H1 (cell line): Measurements from ENCODE around the gene NR0B2. TPM values are rescaled to one million over a fixed set of nuclear protein-coding genes. Genes with fewer than 3 reads are reported as not detected.

Experiments used
- CTCF ChIA-PET: fragments of 300-600 bp; sonication (Branson Sonifier 250); formaldehyde crosslinking; loops from one replicate; lab custom pipeline; 2021; ENCODE audit not compliant: partially characterized antibody; lab: Charles Lee
- POLR2A ChIA-PET: fragments of 300-600 bp; sonication (Branson Sonifier 250); formaldehyde crosslinking; loops from one replicate; lab custom pipeline; 2021; ENCODE audit warnings: inconsistent platforms; ENCODE audit not compliant: partially characterized antibody; lab: Charles Lee
- DNase-seq, 2 experiments: peaks; one replicate each; pipeline versions ENCODE4 v3.0.0 to v3.0.0-alpha.2; 2010 to 2022; ENCODE audit warnings: low spot score in 2 of 2, low read depth in 1 of 2, mixed read lengths in 1 of 2
- FAIRE-seq: peaks from 2 replicates; lab custom pipeline; 2011; peaks lifted over from hg19 to GRCh38; lab: Jason Lieb, UNC
- H2AFZ ChIP-seq: 2 replicates; pipeline ENCODE4 v1.8.1; 2012; ENCODE audit warnings: low read length, inconsistent platforms
- H2AK5ac ChIP-seq: 2 replicates; pipeline ENCODE4 v1.6.1; 2013; ENCODE audit warnings: low read depth, low read length
- H2BK120ac ChIP-seq: replicated peaks from 2 replicates; pipeline ENCODE3; 2013; ENCODE audit warnings: low read depth, low read length, inconsistent platforms
- H2BK12ac ChIP-seq: 2 replicates; pipeline ENCODE4 v1.6.1; 2013; ENCODE audit warnings: low read depth, low read length
- H2BK15ac ChIP-seq: 2 replicates; pipeline ENCODE4 v1.6.1; 2013; ENCODE audit warnings: low read length
- H2BK20ac ChIP-seq: 2 replicates; pipeline ENCODE4 v1.6.1; 2013; ENCODE audit warnings: low read length
- H2BK5ac ChIP-seq: 2 replicates; pipeline ENCODE4 v1.6.1; 2013; ENCODE audit warnings: low read depth, low read length
- H3K14ac ChIP-seq: 2 replicates; pipeline ENCODE4 v1.6.1; 2013; ENCODE audit warnings: inconsistent platforms; ENCODE audit not compliant: insufficient read length
- H3K18ac ChIP-seq: 2 replicates; pipeline ENCODE4 v1.6.1; 2013; ENCODE audit warnings: low read length; ENCODE audit errors: extremely low read depth
- H3K23ac ChIP-seq: 2 replicates; pipeline ENCODE4 v1.6.1; 2013; ENCODE audit warnings: inconsistent platforms; ENCODE audit not compliant: insufficient read length
- H3K23me2 ChIP-seq: 2 replicates; pipeline ENCODE4 v1.6.1; 2013; ENCODE audit warnings: low read depth, low read length
- H3K27ac ChIP-seq: 2 replicates; pipeline ENCODE4 v1.6.1; 2011; ENCODE audit warnings: low read depth, low read length, inconsistent platforms
- H3K27me3 ChIP-seq, 4 experiments: replicated peaks in 1 of 4; 1 replicate in 1 of 4; 2 replicates in 3 of 4; pipeline versions ENCODE4 v1.6.1 to v1.8.1; 2011 to 2013; ENCODE audit warnings: low read length in 3 of 4, mild to moderate bottlenecking in 3 of 4, inconsistent platforms in 2 of 4, mixed read lengths in 2 of 4, moderate library complexity in 1 of 4; ENCODE audit not compliant: control insufficient read depth in 3 of 4, insufficient read depth in 3 of 4; ENCODE audit errors: extremely low read depth in 1 of 4
- H3K36me3 ChIP-seq, 4 experiments: 2 replicates each; pipeline versions ENCODE4 v1.6.1 to v1.8.1; 2011 to 2013; ENCODE audit warnings: mild to moderate bottlenecking in 4 of 4, low read length in 3 of 4, moderate library complexity in 2 of 4, control low read depth in 1 of 4, inconsistent platforms in 1 of 4; ENCODE audit not compliant: insufficient read depth in 4 of 4, control insufficient read depth in 2 of 4
- H3K4ac ChIP-seq: replicated peaks from 2 replicates; pipeline ENCODE3; 2013; ENCODE audit warnings: low read length, low read depth, mixed read lengths, inconsistent platforms; ENCODE audit not compliant: insufficient read length
- H3K4me1 ChIP-seq, 4 experiments: replicated peaks in 1 of 4; 1 replicate in 1 of 4; 2 replicates in 3 of 4; pipeline versions ENCODE4 v1.6.1 to v1.8.1; 2011 to 2013; ENCODE audit warnings: low read length in 3 of 4, inconsistent platforms in 2 of 4, mixed read lengths in 1 of 4; ENCODE audit not compliant: insufficient read depth in 4 of 4, control insufficient read depth in 3 of 4
- H3K4me2 ChIP-seq, 2 experiments: 2 replicates each; pipeline versions ENCODE4 v1.6.1 to v1.8.1; 2011 to 2013; ENCODE audit warnings: low read depth in 2 of 2, low read length in 2 of 2, control low read depth in 1 of 2, inconsistent platforms in 1 of 2, mild to moderate bottlenecking in 1 of 2; ENCODE audit not compliant: insufficient read depth in 1 of 2
- H3K4me3 ChIP-seq, 4 experiments: fragments of 200-600, 300-600 bp in 1 of 4; sonication (generic), shearing (Covaris generic), sonication (Bioruptor Twin) in 1 of 4; 2 replicates each; pipeline versions ENCODE4 v1.5.1 to v1.8.1; 2011 to 2016; ENCODE audit warnings: low read length in 4 of 4, low read depth in 3 of 4, control low read depth in 2 of 4, inconsistent platforms in 2 of 4, mild to moderate bottlenecking in 2 of 4, mixed read lengths in 1 of 4, moderate library complexity in 1 of 4; ENCODE audit not compliant: insufficient read depth in 2 of 4; ENCODE audit errors: extremely low read depth in 1 of 4
- H3K56ac ChIP-seq: replicated peaks from 2 replicates; pipeline ENCODE3; 2013; ENCODE audit warnings: low read depth, mild to moderate bottlenecking, mixed read lengths, low read length, inconsistent platforms; ENCODE audit not compliant: insufficient read length
- H3K79me1 ChIP-seq: 2 replicates; pipeline ENCODE4 v1.6.1; 2013; ENCODE audit warnings: low read depth, low read length, control low read depth
- H3K79me2 ChIP-seq, 2 experiments: 2 replicates each; pipeline versions ENCODE4 v1.6.1 to v1.8.1; 2012 to 2013; ENCODE audit warnings: low read length in 2 of 2, mild to moderate bottlenecking in 2 of 2, inconsistent platforms in 1 of 2; ENCODE audit not compliant: insufficient read depth in 2 of 2, control insufficient read depth in 1 of 2
- H3K9ac ChIP-seq, 4 experiments: replicated peaks in 1 of 4; 1 replicate in 1 of 4; 2 replicates in 3 of 4; pipeline versions ENCODE4 v1.6.1 to v1.8.1; 2011 to 2013; ENCODE audit warnings: low read depth in 3 of 4, low read length in 3 of 4, control low read depth in 2 of 4, mild to moderate bottlenecking in 2 of 4, moderate library complexity in 2 of 4, inconsistent platforms in 1 of 4; ENCODE audit errors: extremely low read depth in 1 of 4
- H3K9me3 ChIP-seq, 2 experiments: 2 replicates each; pipeline versions ENCODE4 v1.6.1 to v1.8.1; 2012 to 2013; ENCODE audit warnings: mild to moderate bottlenecking in 2 of 2, moderate library complexity in 2 of 2, control low read depth in 1 of 2, inconsistent platforms in 1 of 2, low read depth in 1 of 2, low read length in 1 of 2, mixed read lengths in 1 of 2; ENCODE audit not compliant: insufficient read depth in 2 of 2
- H4K20me1 ChIP-seq, 2 experiments: replicated peaks in 1 of 2; 2 replicates each; pipeline versions ENCODE3 to v1.8.1; 2011 to 2013; ENCODE audit warnings: inconsistent platforms in 2 of 2, low read length in 2 of 2, mild to moderate bottlenecking in 1 of 2; ENCODE audit not compliant: insufficient read depth in 2 of 2, control insufficient read depth in 1 of 2
- H4K5ac ChIP-seq: 2 replicates; pipeline ENCODE4 v1.6.1; 2013; ENCODE audit warnings: low read length, low read depth, mixed read lengths, inconsistent platforms; ENCODE audit not compliant: insufficient read length
- H4K8ac ChIP-seq: 2 replicates; pipeline ENCODE4 v1.8.0; 2013; ENCODE audit warnings: mild to moderate bottlenecking, moderate library complexity, low read length, inconsistent platforms; ENCODE audit not compliant: insufficient read depth; ENCODE audit errors: extremely low read depth
- H4K91ac ChIP-seq: replicated peaks from 2 replicates; pipeline ENCODE3; 2013; ENCODE audit warnings: low read length, mixed read lengths, inconsistent platforms; ENCODE audit not compliant: insufficient read length
- BACH1 ChIP-seq: IDR thresholded peaks from 2 replicates; pipeline ENCODE4 v1.6.1; 2012; ENCODE audit warnings: low read length, improper control_type of control experiment
- CREB1 ChIP-seq: IDR thresholded peaks from 2 replicates; pipeline ENCODE4 v1.6.1; 2012; ENCODE audit warnings: inconsistent platforms
- CTBP2 ChIP-seq: IDR thresholded peaks from 2 replicates; pipeline ENCODE4 v1.7.0; 2011; ENCODE audit warnings: borderline replicate concordance, mild to moderate bottlenecking, moderate library complexity, mixed read lengths, low read length; ENCODE audit not compliant: insufficient read depth, insufficient read length
- JUND ChIP-seq: IDR thresholded peaks from 2 replicates; pipeline ENCODE4 v1.6.1; 2011; ENCODE audit warnings: mild to moderate bottlenecking, improper control_type of control experiment, low read length
- MAX ChIP-seq: IDR thresholded peaks from 2 replicates; pipeline ENCODE4 v1.6.1; 2012; ENCODE audit warnings: inconsistent platforms
- RAD21 ChIP-seq, 2 experiments: IDR thresholded peaks in 1 of 2; conservative IDR thresholded peaks in 1 of 2; 2 replicates each; pipeline ENCODE4 v1.6.1; 2011; ENCODE audit warnings: low read depth in 2 of 2, low read length in 2 of 2, improper control_type of control experiment in 1 of 2, inconsistent platforms in 1 of 2, mild to moderate bottlenecking in 1 of 2, moderate library complexity in 1 of 2
- SUZ12 ChIP-seq: fragments of 200-600 bp; sonication (generic); IDR thresholded peaks from 2 replicates; pipeline ENCODE4 v1.6.1; 2012; ENCODE audit warnings: mild to moderate bottlenecking, inconsistent platforms, low read length, moderate library complexity, mixed read lengths
- TCF12 ChIP-seq: IDR thresholded peaks from 2 replicates; pipeline ENCODE4 v1.6.1; 2011; ENCODE audit warnings: low read depth, mild to moderate bottlenecking, low read length
- WGBS, 2 experiments: shearing (Covaris generic) in 1 of 2; methylation state at CpG; one replicate each; pipeline versions ENCODE4 v1.1.6 to v1.1.7; 2013 to 2015; ENCODE audit warnings: low lambda C conversion rate in 2 of 2, mixed read lengths in 2 of 2, inconsistent platforms in 1 of 2, low coverage in 1 of 2, missing lambda C conversion rate in 1 of 2; ENCODE audit not compliant: insufficient replicate concordance in 2 of 2, insufficient coverage in 1 of 2, insufficient read length in 1 of 2; ENCODE audit errors: extremely low coverage in 1 of 2, missing lambda C conversion rate in 1 of 2; 5-methylcytosine and 5-hydroxymethylcytosine counted together
- polyA plus RNA-seq, 7 experiments: library from polyadenylated mRNA; depleted of rRNA in 3 of 7; stranded (reverse) in 5 of 7; unstranded in 2 of 7; fragments of >200 nt in 5 of 7; fragments of 200-250 nt in 2 of 7; gene quantifications; 1 replicate in 5 of 7; 2 replicates in 1 of 7; 4 replicates in 1 of 7; pipeline versions ENCODE4 v1.2.1 to v1.2.3, GENCODE V29; 2011 to 2013; ENCODE audit warnings: missing spikeins in 2 of 7, mixed read lengths in 2 of 7
- total RNA-seq: library from RNA; stranded (reverse); fragmentation: NEBNext Ultra II Directional; extraction: Animal tissue kit (Norgen Biotek cat#: 25700); gene quantifications from 2 replicates; pipeline ENCODE4 v1.2.1, GENCODE V29; 2021

NR0B2 gene
- total and polyA plus RNA-seq, 2 of the 8 experiments (the other 6 are each of a cell fraction or from before 2014, with no cell fraction given) = not detected

GRCh38 chr1:26862781-26863684, 50.7 kb downstream of the NR0B2 start, which contains the start of gene SFN:
SFN (plus strand) TSS chr1:26863149; CDS start chr1:26863213, 64 bp downstream.
- Histone ChIP-seq H3K4me2 (peak within 1 kb of the TSS; percentile 60 to 91), H2BK15ac (no peak within 1 kb of the TSS; the same call in 1 of the 2 replicates), H4K91ac (peak within 1 kb of the TSS; percentile 76), H3K4me1 (peaks cover 0 to 27% (median 21%) of the 10 kb centered on the region in 4 experiments; a peak in 5 of 7 replicates), H2BK12ac (peak within 1 kb of the TSS; percentile 64; the same call in 1 of the 2 replicates), H2BK120ac (peak within 1 kb of the TSS; percentile 30), H3K79me2 (no peaks in the 10 kb centered on the region), H3K79me1 (no peaks in the 10 kb centered on the region), H4K8ac (no peak within 1 kb of the TSS; the same call in 1 of the 2 replicates), H3K27me3 (peaks cover 4 to 13% (median 12%) of the 10 kb centered on the region in 4 experiments; a peak in 5 of 7 replicates), H3K9me3 (no peaks in the 10 kb centered on the region), H2AFZ (no peak within 1 kb of the TSS), H2AK5ac (no peak within 1 kb of the TSS; the same call in 1 of the 2 replicates), H3K4me3 (peak within 1 kb of the TSS in 1 of 4 experiments; percentile 68; a peak in 3 of 8 replicates), H3K18ac (peak within 1 kb of the TSS; percentile 89), H3K23me2 (peaks cover 9% of the 10 kb centered on the region), H2BK5ac (no peak within 1 kb of the TSS; the same call in 1 of the 2 replicates), H3K9ac (no peak within 1 kb of the TSS), H3K36me3 (no peaks in the 10 kb centered on the region), H2BK20ac (0 out of 2 replicates have a peak within 1 kb of the TSS, but pooled peaks have one; percentile 72), H4K20me1 (no peaks in the 10 kb centered on the region), H3K4ac (no peak within 1 kb of the TSS), H4K5ac (no peak within 1 kb of the TSS), H3K23ac (no peak within 1 kb of the TSS), H3K27ac (no peak within 1 kb of the TSS), H3K56ac (no peak within 1 kb of the TSS), H3K14ac (no peak within 1 kb of the TSS)
- peak; percentile 13 for FAIRE-seq
- DNase-seq = peak; percentile 84 to 95
- ChIA-PET CTCF (interaction anchor here (0.9 to 22.8 kb wide), 9 partner anchors 8 to 261 kb away, joined by 3 to 547 read pairs (median 8); partner anchors contain the start of genes GPN2 and PIGV), POLR2A (interaction anchor here (0.6 to 2.4 kb wide), 8 partner anchors 19 to 363 kb away, joined by 3 to 8 read pairs (median 3); partner anchors contain the start of genes GPATCH3, GPN2 and NUDC)
- 79% methylated on average over 37 of the region's 37 CpGs; no CpG with 5 or more reads in 1 of the 2 experiments for WGBS, 2 experiments
- TF ChIP-seq MAX (peak; percentile 44), TCF12 (0 out of 2 replicates have a peak, but pooled peaks have one; percentile 37), RAD21 (IDR thresholded peaks at IDR 0.05 in 1 of 2, conservative IDR thresholded peaks at IDR 0.05 in 1 of 2; ENCODE audit: low read depth in 2 of 2, low read length in 2 of 2) (peak; percentile 52 to 59; a peak in 3 of 4 replicates), JUND (peak; percentile 79; the same call in 1 of the 2 replicates), CTBP2 (no peak), SUZ12 (no peak), CREB1 (0 out of 2 replicates have a peak, but pooled peaks have one; percentile 43), BACH1 (peak; percentile 51; the same call in 1 of the 2 replicates)
